Measurements from ENCODE around the gene PLCH1. TPM values are rescaled to one million over a fixed set of nuclear protein-coding genes. Genes with fewer than 3 reads are reported as not detected.

PLCH1 gene
- polyA plus RNA-seq, 1 donor (not counting 4 experiments of a cell fraction or from before 2014, with no cell fraction given), result 0.05 TPM

DNA sequence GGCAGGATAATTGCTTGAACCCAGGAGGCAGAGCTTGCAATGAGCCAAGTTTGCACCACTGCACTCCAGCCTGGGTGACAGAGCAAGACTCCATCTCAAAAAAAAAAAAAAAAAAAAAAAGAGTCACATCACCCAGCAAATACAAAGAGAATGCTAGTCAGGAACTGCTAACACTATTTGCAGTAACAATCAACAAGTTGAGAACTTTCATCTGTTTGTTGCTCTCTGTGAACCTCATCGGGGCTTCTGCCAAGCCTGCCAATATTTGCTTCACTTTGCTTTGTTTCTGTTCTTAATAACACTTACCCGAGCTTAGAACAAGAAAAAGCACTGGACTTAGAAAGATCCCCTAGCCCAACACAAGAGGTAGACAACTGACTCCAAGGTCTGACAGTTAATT is 76.9 kb downstream of the PLCH1 start:
- H3K27ac ChIP-seq (ENCODE audit: control insufficient read depth, insufficient read depth, low read length), result no peak overlapping the region
- H3K9ac ChIP-seq (ENCODE audit: control insufficient read depth, extremely low read depth, insufficient read depth, low read length), result no peak overlapping the region
- no peaks in the 10 kb centered on the region for H3K9me1 ChIP-seq (ENCODE audit: control insufficient read depth, extremely low read depth, insufficient read depth, low read length)
- no peak overlapping the region for H2AFZ ChIP-seq (ENCODE audit: control insufficient read depth, low read length)
- no peaks in the 10 kb centered on the region for H3K79me2 ChIP-seq (ENCODE audit: control insufficient read depth, insufficient read depth, low read length)
- H3K9me3 ChIP-seq (ENCODE audit: control insufficient read depth, low read depth, low read length), result no peaks in the 10 kb centered on the region
- no peak for DNase-seq (ENCODE audit: low read depth, low spot score)
- no peaks in the 10 kb centered on the region for H3K36me3 ChIP-seq (ENCODE audit: control insufficient read depth in 2 of 2, extremely low read depth in 1 of 2, insufficient read depth in 2 of 2, low read length in 2 of 2)
- no peak overlapping the region for H3K4me2 ChIP-seq (ENCODE audit: control insufficient read depth, extremely low read depth, insufficient read depth, low read depth, low read length)
- TF ChIP-seq EZH2 (IDR thresholded peaks at IDR 0.05; ENCODE audit: low read length) (no peak), CTCF (optimal IDR thresholded peaks at IDR 0.05 in 1 of 3, IDR thresholded peaks at IDR 0.05 in 1 of 3, conservative IDR thresholded peaks at IDR 0.05 in 1 of 3; ENCODE audit: extremely low read depth in 1 of 3, insufficient read depth in 2 of 3, low read length in 3 of 3) (no peak)
- dilution Hi-C loops (cut with MboI; ENCODE audit: extremely low pct_ligation_motif_present, low sequenced_read_pairs), result no loop called here
- H3K4me1 ChIP-seq (ENCODE audit: control insufficient read depth, extremely low read depth, insufficient read depth, low read length), result no peaks in the 10 kb centered on the region
- no peak for FAIRE-seq
- no peak overlapping the region for H3K4me3 ChIP-seq (ENCODE audit: control insufficient read depth in 2 of 3, extremely low read depth in 1 of 3, insufficient read depth in 2 of 3, low read depth in 1 of 3, low read length in 3 of 3)
- no peaks in the 10 kb centered on the region for H3K27me3 ChIP-seq (ENCODE audit: control insufficient read depth, extremely low read depth, insufficient read depth, low read length)
- H4K20me1 ChIP-seq (ENCODE audit: control insufficient read depth, extremely low read depth, insufficient read depth, low read length), result no peaks in the 10 kb centered on the region

GRCh38 chr3:155664925-155665695 is 79.8 kb downstream of the PLCH1 start:
- dilution Hi-C loops (cut with MboI; ENCODE audit: extremely low pct_ligation_motif_present, low sequenced_read_pairs), result no loop called here
- H3K27me3 ChIP-seq (ENCODE audit: control insufficient read depth, extremely low read depth, insufficient read depth, low read length), result no peaks in the 10 kb centered on the region
- H3K79me2 ChIP-seq (ENCODE audit: control insufficient read depth, insufficient read depth, low read length), result no peaks in the 10 kb centered on the region
- no peak overlapping the region for H3K27ac ChIP-seq (ENCODE audit: control insufficient read depth, insufficient read depth, low read length)
- H3K9ac ChIP-seq (ENCODE audit: control insufficient read depth, extremely low read depth, insufficient read depth, low read length), result no peak overlapping the region
- no peaks in the 10 kb centered on the region for H3K36me3 ChIP-seq (ENCODE audit: control insufficient read depth in 2 of 2, extremely low read depth in 1 of 2, insufficient read depth in 2 of 2, low read length in 2 of 2)
- H3K4me1 ChIP-seq (ENCODE audit: control insufficient read depth, extremely low read depth, insufficient read depth, low read length), result no peaks in the 10 kb centered on the region
- H3K4me2 ChIP-seq (ENCODE audit: control insufficient read depth, extremely low read depth, insufficient read depth, low read depth, low read length), result peak overlapping the region; percentile 6
- no peaks in the 10 kb centered on the region for H4K20me1 ChIP-seq (ENCODE audit: control insufficient read depth, extremely low read depth, insufficient read depth, low read length)
- no peaks in the 10 kb centered on the region for H3K9me3 ChIP-seq (ENCODE audit: control insufficient read depth, low read depth, low read length)
- H3K4me3 ChIP-seq (ENCODE audit: control insufficient read depth in 2 of 3, extremely low read depth in 1 of 3, insufficient read depth in 2 of 3, low read depth in 1 of 3, low read length in 3 of 3), result no peak overlapping the region
- H2AFZ ChIP-seq (ENCODE audit: control insufficient read depth, low read length), result no peak overlapping the region
- FAIRE-seq (peak; percentile 75), DNase-seq (ENCODE audit: low read depth, low spot score) (no peak)
- TF ChIP-seq EZH2 (IDR thresholded peaks at IDR 0.05; ENCODE audit: low read length) (no peak), CTCF (optimal IDR thresholded peaks at IDR 0.05 in 1 of 3, IDR thresholded peaks at IDR 0.05 in 1 of 3, conservative IDR thresholded peaks at IDR 0.05 in 1 of 3; ENCODE audit: extremely low read depth in 1 of 3, insufficient read depth in 2 of 3, low read length in 3 of 3) (no peak)
- H3K9me1 ChIP-seq (ENCODE audit: control insufficient read depth, extremely low read depth, insufficient read depth, low read length), result no peaks in the 10 kb centered on the region
